Liver (tissue), 9 donors: Measurements from ENCODE around the gene ZFYVE28. TPM values are rescaled to one million over a fixed set of nuclear protein-coding genes. Genes with fewer than 3 reads are reported as not detected.

Experiments
- DNase-seq: peaks from one replicate; pipeline ENCODE4 v3.0.0-alpha.2; 2017; ENCODE audit warnings: low spot score
- H3K27ac ChIP-seq, 2 donors: one replicate each; pipeline ENCODE4 v1.7.0; 2013; ENCODE audit warnings: inconsistent platforms in 2 of 2, low read length in 2 of 2, control low read depth in 1 of 2, low read depth in 1 of 2, mild to moderate bottlenecking in 1 of 2
- H3K27me3 ChIP-seq, 4 donors: one replicate each; pipeline versions ENCODE4 v1.6.1 to v1.7.0; 2013; ENCODE audit warnings: low read length in 3 of 4, inconsistent platforms in 1 of 4, mild to moderate bottlenecking in 1 of 4, moderate library complexity in 1 of 4; ENCODE audit not compliant: control insufficient read depth in 4 of 4, insufficient read depth in 4 of 4
- H3K36me3 ChIP-seq, 4 donors: one replicate each; pipeline versions ENCODE4 v1.6.1 to v1.7.0; 2013; ENCODE audit warnings: low read length in 3 of 4, mild to moderate bottlenecking in 3 of 4, low read depth in 1 of 4, moderate library complexity in 1 of 4; ENCODE audit not compliant: control insufficient read depth in 4 of 4, insufficient read depth in 3 of 4
- H3K4me1 ChIP-seq, 4 donors: one replicate each; pipeline versions ENCODE4 v1.6.1 to v1.7.0; 2013; ENCODE audit warnings: low read length in 3 of 4, mild to moderate bottlenecking in 3 of 4, moderate library complexity in 1 of 4; ENCODE audit not compliant: control insufficient read depth in 4 of 4, insufficient read depth in 4 of 4
- H3K4me3 ChIP-seq, 3 donors: one replicate each; pipeline versions ENCODE4 v1.6.1 to v1.7.0; 2013; ENCODE audit warnings: low read length in 3 of 3, control low read depth in 1 of 3, low read depth in 1 of 3, mild to moderate bottlenecking in 1 of 3
- H3K9ac ChIP-seq, 2 donors: one replicate each; pipeline ENCODE4 v1.7.0; 2013; ENCODE audit warnings: low read length in 2 of 2, mild to moderate bottlenecking in 2 of 2, moderate library complexity in 2 of 2, control low read depth in 1 of 2, low read depth in 1 of 2
- H3K9me3 ChIP-seq, 4 donors: one replicate each; pipeline versions ENCODE4 v1.6.1 to v1.7.0; 2013; ENCODE audit warnings: low read length in 3 of 4; ENCODE audit not compliant: control insufficient read depth in 4 of 4
- ATF3 ChIP-seq: IDR thresholded peaks from 2 replicates; pipeline ENCODE4 v1.6.1; 2016; ENCODE audit warnings: antibody characterized with exemption
- EGR1 ChIP-seq, 2 donors: IDR thresholded peaks; 2 replicates each; pipeline ENCODE4 v1.6.1; 2016 to 2018; ENCODE audit warnings: antibody characterized with exemption in 2 of 2, low read depth in 2 of 2
- FOXA1 ChIP-seq: IDR thresholded peaks from 2 replicates; pipeline ENCODE4 v1.6.1; 2016; ENCODE audit warnings: antibody characterized with exemption
- FOXA2 ChIP-seq: IDR thresholded peaks from 2 replicates; pipeline ENCODE4 v1.6.1; 2016; ENCODE audit warnings: antibody characterized with exemption
- GABPA ChIP-seq, 2 donors: IDR thresholded peaks in 1 of 2; conservative IDR thresholded peaks in 1 of 2; 2 replicates each; pipeline ENCODE4 v1.6.1; 2016; ENCODE audit warnings: antibody characterized with exemption in 2 of 2, mild to moderate bottlenecking in 1 of 2, moderate library complexity in 1 of 2
- HNF4A ChIP-seq, 2 donors: conservative IDR thresholded peaks; 2 replicates each; pipeline ENCODE4 v1.6.1; 2016; ENCODE audit warnings: antibody characterized with exemption in 2 of 2, mild to moderate bottlenecking in 2 of 2
- HNF4G ChIP-seq: IDR thresholded peaks from 2 replicates; pipeline ENCODE4 v1.6.1; 2016; ENCODE audit warnings: antibody characterized with exemption
- JUND ChIP-seq, 2 donors: IDR thresholded peaks; 2 replicates each; pipeline ENCODE4 v1.6.1; 2016; ENCODE audit warnings: antibody characterized with exemption in 2 of 2
- MAX ChIP-seq: IDR thresholded peaks from 2 replicates; pipeline ENCODE4 v1.6.1; 2016; ENCODE audit warnings: antibody characterized with exemption
- NR2F2 ChIP-seq: IDR thresholded peaks from 2 replicates; pipeline ENCODE4 v1.6.1; 2016; ENCODE audit warnings: antibody characterized with exemption
- RAD21 ChIP-seq, 2 donors: IDR thresholded peaks; 2 replicates each; pipeline ENCODE4 v1.6.1; 2016; ENCODE audit warnings: antibody characterized with exemption in 2 of 2, mild to moderate bottlenecking in 2 of 2
- REST ChIP-seq: IDR thresholded peaks from 2 replicates; pipeline ENCODE4 v1.6.1; 2016; ENCODE audit warnings: antibody characterized with exemption, mild to moderate bottlenecking
- RXRA ChIP-seq, 2 donors: IDR thresholded peaks; 2 replicates each; pipeline ENCODE4 v1.6.1; 2017 to 2018; ENCODE audit warnings: antibody characterized with exemption in 2 of 2, mild to moderate bottlenecking in 1 of 2
- SP1 ChIP-seq: IDR thresholded peaks from 2 replicates; pipeline ENCODE4 v1.6.1; 2018; ENCODE audit warnings: antibody characterized with exemption, mild to moderate bottlenecking
- TAF1 ChIP-seq: conservative IDR thresholded peaks from 2 replicates; pipeline ENCODE4 v1.6.1; 2016; ENCODE audit warnings: antibody characterized with exemption, mild to moderate bottlenecking
- YY1 ChIP-seq: IDR thresholded peaks from 2 replicates; pipeline ENCODE4 v1.6.1; 2016; ENCODE audit warnings: antibody characterized with exemption, mild to moderate bottlenecking
- ZBTB33 ChIP-seq: IDR thresholded peaks from 2 replicates; pipeline ENCODE4 v1.6.1; 2016; ENCODE audit warnings: antibody characterized with exemption
- WGBS: extraction: QIAGEN DNeasy Blood & Tissue Kit; methylation state at CpG from one replicate; pipeline ENCODE4 v1.1.7; 2013; 5-methylcytosine and 5-hydroxymethylcytosine counted together
- polyA plus RNA-seq, 2 donors: library from polyadenylated mRNA; stranded (reverse) in 1 of 2; unstranded in 1 of 2; fragments of 200-250 nt in 1 of 2; fragments of >200 nt in 1 of 2; fragmentation: Nextera tagmentation in 1 of 2; extraction: Ambion mirVana in 1 of 2; gene quantifications; one replicate each; pipeline versions ENCODE4 v1.2.1 to v1.2.3, GENCODE V29; 2013 to 2015
- total RNA-seq, 2 donors: library from RNA; depleted of rRNA; stranded (reverse); fragments of >200 nt; gene quantifications; one replicate each; pipeline ENCODE4 v1.2.3, GENCODE V29; 2014
- donor health status: healthy.
- donor health status: healthy.
- donor health status: healthy.
- donor health status: healthy.
- donor health status: healthy.

Gene ZFYVE28
- total and polyA plus RNA-seq, 4 donors: 2.0 to 6.1 (median 2.7) TPM

GRCh38 chr4:2412534-2412884 is 5.9 kb downstream of the ZFYVE28 start:
- no peaks in the 10 kb centered on the region for H3K27me3 ChIP-seq
- no peak overlapping the region for H3K4me3 ChIP-seq
- peak overlapping the region; percentile 11 to 59 for H3K27ac ChIP-seq
- no peak for DNase-seq
- no peak for TF ChIP-seq HNF4A (conservative IDR thresholded peaks at IDR 0.05)
- TF ChIP-seq HNF4G: no peak
- TF ChIP-seq REST: no peak
- no peak for TF ChIP-seq RAD21 (IDR thresholded peaks at IDR 0.05)
- TF ChIP-seq NR2F2: no peak
- no peak for TF ChIP-seq JUND (IDR thresholded peaks at IDR 0.05)
- no peak for TF ChIP-seq ATF3
- no peak for TF ChIP-seq FOXA1
- no peak for TF ChIP-seq RXRA (IDR thresholded peaks at IDR 0.05)
- WGBS: 56% methylated on average over 5 of the region's 5 CpGs
- H3K4me1 ChIP-seq: peaks cover 6 to 25% (median 14%) of the 10 kb centered on the region in 4 donors
- no peak overlapping the region for H3K9ac ChIP-seq
- no peaks in the 10 kb centered on the region for H3K9me3 ChIP-seq
- no peaks in the 10 kb centered on the region for H3K36me3 ChIP-seq

- H3K27me3 ChIP-seq: no peaks in the 10 kb centered on the region
- TF ChIP-seq MAX: no peak
- TF ChIP-seq ZBTB33: no peak
- TF ChIP-seq FOXA2: no peak
- no peak for TF ChIP-seq JUND (IDR thresholded peaks at IDR 0.05)
- no peak for TF ChIP-seq REST
- TF ChIP-seq RAD21 (IDR thresholded peaks at IDR 0.05): no peak
- TF ChIP-seq YY1: no peak
- no peak for TF ChIP-seq HNF4G
- no peak for TF ChIP-seq SP1
- TF ChIP-seq EGR1 (IDR thresholded peaks at IDR 0.05; ENCODE audit: low read depth in 2 of 2): no peak
- no peak for TF ChIP-seq NR2F2
- no peak for TF ChIP-seq ATF3
- TF ChIP-seq GABPA (IDR thresholded peaks at IDR 0.05 in 1 of 2, conservative IDR thresholded peaks at IDR 0.05 in 1 of 2): no peak
- no peak for TF ChIP-seq RXRA (IDR thresholded peaks at IDR 0.05)
- no peak for TF ChIP-seq TAF1
- no peak for TF ChIP-seq FOXA1
- DNase-seq: no peak
- no peaks in the 10 kb centered on the region for H3K36me3 ChIP-seq
- no peak overlapping the region for H3K27ac ChIP-seq
- no peak overlapping the region for H3K4me3 ChIP-seq
- no peak overlapping the region for H3K9ac ChIP-seq
- H3K9me3 ChIP-seq: no peaks in the 10 kb centered on the region
- WGBS: 86% methylated on average over 14 of the region's 14 CpGs
- H3K4me1 ChIP-seq: peaks cover 4 to 20% (median 8%) of the 10 kb centered on the region in 4 donors
Measured at GRCh38 chr4:2411786-2412510, 6.5 kb downstream of the ZFYVE28 start.
